Neural progenitor cell (in vitro differentiated cells): ENCODE data around the gene CHST5.

ENCODE experiments used
- CTCF ChIP-seq: fragments of 200-600 bp; sonication (generic); IDR thresholded peaks from 2 replicates; pipeline ENCODE4 v1.5.1; 2017; ENCODE audit warnings: antibody characterized with exemption, mild to moderate bottlenecking
- EZH2 ChIP-seq: fragments of 200-600 bp; sonication (generic); IDR thresholded peaks from 2 replicates; pipeline ENCODE4 v1.6.1; 2017; ENCODE audit warnings: antibody characterized with exemption, mild to moderate bottlenecking, moderate library complexity
- EZH2phosphoT487 ChIP-seq: fragments of 200-600 bp; sonication (generic); IDR thresholded peaks from 2 replicates; pipeline ENCODE4 v1.6.1; 2017; ENCODE audit warnings: antibody characterized with exemption

DNA sequence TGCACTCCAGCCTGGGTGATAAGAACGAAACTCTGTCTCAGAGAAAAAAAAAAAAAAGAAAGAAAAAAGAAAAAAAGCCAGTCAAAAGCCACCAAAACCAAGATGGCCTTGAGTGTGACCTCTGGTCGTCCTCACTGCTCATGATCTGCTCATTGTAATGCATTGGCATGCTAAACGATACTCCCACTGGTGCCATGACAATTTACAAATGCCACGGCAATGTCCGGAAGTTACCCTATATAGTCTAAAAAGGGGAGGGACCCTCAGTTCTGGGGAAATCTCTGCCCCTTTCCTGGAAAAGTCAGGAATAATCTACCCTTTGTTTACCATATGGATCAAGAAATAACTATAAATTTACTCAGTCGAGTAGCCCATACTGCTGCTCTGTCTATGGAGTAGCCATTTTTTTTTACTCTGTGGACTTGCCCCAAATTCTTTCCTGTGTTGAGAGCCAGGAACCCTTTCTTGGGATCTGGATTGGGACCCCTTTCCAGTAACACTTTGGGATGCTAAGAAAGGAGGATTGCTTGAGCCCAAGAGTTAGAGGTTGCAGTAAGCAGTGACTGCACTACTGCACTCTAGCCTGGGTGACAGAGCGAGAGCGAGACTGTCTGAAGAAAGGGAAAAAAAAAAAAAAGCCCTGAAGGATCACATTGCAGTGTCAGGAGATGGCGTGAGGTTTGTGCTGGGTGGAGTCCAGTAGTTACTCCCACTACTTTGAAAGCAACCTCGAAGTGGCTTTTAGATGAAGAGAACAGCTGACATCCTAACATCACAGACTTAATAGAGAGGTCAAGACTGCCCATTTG is 23.9 kb upstream of the CHST5 start:
- TF ChIP-seq CTCF: no peak
- TF ChIP-seq EZH2: no peak
- TF ChIP-seq EZH2phosphoT487: no peak
